Measurements from ENCODE around the gene LCAT. TPM values are rescaled to one million over a fixed set of nuclear protein-coding genes. Genes with fewer than 3 reads are reported as not detected.

The LCAT gene, protein sequence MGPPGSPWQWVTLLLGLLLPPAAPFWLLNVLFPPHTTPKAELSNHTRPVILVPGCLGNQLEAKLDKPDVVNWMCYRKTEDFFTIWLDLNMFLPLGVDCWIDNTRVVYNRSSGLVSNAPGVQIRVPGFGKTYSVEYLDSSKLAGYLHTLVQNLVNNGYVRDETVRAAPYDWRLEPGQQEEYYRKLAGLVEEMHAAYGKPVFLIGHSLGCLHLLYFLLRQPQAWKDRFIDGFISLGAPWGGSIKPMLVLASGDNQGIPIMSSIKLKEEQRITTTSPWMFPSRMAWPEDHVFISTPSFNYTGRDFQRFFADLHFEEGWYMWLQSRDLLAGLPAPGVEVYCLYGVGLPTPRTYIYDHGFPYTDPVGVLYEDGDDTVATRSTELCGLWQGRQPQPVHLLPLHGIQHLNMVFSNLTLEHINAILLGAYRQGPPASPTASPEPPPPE
- 1.3 and 2.6 TPM in 2 replicates for total RNA-seq

DNA sequence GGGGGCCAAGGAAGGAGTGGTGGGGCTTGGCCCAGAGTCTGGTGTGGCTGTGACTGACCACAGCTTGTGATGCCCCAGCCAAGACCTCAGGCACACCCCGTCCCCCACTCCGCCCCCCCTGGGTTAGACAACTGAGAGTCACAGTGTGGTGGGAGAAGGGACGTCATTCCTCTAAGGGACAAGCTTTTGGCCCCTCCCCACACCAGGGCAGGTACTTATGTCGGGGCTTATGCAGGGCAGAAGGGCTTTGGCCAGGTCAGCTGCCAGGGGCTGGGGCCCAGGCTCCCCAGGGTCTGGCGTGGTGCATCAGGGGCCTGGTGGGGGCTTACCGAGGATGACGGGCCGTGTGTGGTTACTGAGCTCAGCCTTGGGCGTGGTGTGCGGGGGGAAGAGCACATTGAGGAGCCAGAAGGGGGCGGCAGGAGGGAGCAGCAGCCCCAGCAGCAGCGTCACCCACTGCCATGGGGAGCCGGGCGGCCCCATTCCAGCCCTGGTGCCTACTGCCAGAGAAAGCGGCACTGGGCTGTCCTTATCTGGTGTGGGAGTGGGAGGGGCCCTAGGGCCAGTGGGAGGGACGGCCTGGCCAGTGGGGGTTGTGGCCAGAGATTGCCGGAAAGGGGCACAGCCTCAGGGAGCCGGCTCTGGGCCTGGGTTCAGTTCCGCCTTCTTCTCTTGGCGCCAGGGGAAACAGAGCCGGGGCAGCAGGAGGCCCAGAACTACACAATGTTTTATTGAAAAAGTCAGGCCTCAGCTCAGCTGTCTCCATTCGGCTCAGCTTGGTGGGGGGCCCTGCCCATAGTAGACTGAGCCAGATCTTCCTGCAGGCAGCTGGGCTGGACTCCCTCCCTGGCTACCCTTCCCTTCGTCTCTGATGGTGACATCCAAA is at the start of gene LCAT:
Gene LCAT, minus strand, starts transcription at position 502 of the 886 bp plus-strand sequence. Its CDS starts 19 bp downstream, at position 483.

DNA sequence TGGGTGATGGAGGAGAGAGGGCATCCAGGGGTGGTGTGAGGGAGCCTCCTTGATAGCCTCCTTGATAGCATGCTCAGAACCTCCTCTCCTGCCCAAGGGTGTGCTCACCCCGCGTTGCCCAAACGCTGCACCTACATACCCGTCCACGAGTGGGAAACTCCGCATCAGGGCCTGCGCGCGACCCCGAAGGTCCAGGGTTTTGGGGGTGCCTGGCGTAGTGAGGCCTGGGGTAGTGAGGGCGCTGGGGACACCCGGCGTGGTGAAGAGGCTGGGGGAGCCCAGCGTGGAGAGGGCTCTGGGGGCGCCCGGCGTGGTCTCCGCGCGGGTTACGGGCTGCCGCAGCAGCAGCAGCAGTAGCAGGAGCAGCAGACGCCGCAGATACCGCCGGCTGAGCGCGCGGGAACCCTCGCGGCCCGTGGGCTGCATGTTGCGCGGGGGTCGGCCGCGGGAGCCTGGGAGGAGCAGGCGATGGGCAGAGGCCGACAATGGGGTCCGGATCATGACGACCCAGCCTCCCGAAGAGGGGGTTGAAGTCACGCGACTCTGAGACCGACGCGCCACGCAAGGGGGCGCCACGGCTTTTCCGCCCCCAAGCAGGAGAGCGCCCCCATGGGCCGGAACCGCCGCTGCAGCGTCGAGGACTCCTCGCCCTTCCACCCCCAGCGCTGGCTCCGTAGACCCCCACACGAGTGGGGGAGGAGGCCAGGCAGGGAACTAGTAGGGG is 36.2 kb upstream of the LCAT start, which contains the start of gene DPEP3:
Gene DPEP3, minus strand, starts transcription at position 545 of the 724 bp plus-strand sequence. Its CDS starts 119 bp downstream, at position 426.

DNA sequence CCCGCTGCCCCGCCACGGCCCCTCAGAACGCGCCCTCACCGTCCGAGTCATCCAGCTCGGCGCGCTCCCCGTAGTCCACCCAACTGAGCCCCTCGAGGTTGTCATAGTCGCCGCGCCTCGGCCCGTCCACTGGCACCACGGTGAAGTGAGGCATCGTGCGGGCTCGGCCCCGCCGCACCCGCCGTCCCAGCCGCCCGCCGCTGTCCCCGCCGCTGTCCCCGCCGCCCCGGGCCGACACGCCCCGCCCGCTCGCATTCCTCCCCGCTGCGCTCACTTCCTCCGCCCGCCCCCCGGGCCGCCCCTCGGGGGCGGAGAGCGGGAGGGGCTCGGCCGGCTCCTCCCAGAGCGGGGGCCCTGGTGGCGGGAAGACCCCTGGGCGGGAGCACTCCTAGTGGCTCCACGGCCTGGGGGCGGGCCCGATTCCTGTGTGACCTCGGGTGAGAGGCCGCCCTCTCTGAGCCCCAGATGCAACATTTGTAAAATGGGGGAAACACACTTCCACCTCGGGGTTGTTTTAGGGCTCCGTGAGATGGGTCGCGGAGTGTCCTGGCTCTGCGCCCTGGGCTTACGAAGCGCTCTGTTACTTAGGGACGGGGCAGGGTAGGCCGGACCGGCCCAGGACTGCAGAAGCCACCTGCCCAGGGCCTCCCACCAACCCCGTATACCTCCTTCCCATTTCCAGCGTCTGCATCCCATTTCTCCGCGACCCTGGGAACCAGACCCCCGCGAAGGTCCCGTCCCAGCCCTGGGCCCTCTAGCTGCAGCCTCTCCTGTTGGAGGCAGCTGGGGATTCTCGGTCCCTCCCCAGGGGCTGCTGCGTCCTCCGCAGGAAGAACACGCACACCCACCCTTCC is 24.7 kb upstream of the LCAT start, which contains the start of gene SLC12A4:
Gene SLC12A4, minus strand, starts transcription at position 238 of the 854 bp plus-strand sequence. Its CDS starts 84 bp downstream, at position 154.

DNA sequence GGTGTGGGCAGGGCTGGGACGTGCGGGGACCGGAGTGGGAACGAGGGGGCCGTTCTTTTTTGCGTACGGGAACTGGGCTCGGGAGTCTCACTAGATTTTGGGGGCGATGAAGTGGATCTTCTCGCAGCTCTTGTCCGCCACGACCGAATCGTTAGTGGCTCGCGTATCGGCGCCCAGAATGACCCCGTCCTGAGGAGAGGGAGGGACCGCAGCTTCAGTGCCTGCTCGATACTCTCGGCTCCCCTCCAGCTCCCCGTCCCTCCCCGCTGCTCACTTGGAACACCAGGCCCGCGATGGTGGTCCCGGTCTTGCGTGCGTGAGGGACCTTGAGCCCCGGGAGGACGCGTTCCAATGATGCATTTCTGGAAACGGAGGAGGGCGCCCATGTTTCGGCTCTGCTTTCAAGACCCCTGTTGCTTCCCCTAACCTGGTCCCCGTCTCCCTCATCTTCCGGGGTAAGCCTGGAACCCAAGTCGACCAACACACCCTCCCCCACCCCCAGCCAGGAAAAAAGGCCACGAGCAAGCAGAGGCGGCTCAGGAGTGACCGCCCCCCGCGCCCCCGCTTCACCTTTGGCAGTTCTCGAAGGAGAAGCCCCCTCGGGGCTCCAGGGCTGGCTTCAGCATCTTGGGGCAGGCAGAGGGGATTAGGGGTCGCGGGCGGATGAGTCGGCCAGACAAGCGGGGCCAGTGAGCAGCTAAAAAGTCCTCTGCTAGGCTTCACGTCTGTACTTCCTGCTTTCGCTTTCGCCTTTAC is 7.6 kb downstream of the LCAT start, which contains the start of gene PSMB10:
Gene PSMB10, minus strand, starts transcription at position 727 of the 756 bp plus-strand sequence. Its CDS starts 101 bp downstream, at position 626.

DNA sequence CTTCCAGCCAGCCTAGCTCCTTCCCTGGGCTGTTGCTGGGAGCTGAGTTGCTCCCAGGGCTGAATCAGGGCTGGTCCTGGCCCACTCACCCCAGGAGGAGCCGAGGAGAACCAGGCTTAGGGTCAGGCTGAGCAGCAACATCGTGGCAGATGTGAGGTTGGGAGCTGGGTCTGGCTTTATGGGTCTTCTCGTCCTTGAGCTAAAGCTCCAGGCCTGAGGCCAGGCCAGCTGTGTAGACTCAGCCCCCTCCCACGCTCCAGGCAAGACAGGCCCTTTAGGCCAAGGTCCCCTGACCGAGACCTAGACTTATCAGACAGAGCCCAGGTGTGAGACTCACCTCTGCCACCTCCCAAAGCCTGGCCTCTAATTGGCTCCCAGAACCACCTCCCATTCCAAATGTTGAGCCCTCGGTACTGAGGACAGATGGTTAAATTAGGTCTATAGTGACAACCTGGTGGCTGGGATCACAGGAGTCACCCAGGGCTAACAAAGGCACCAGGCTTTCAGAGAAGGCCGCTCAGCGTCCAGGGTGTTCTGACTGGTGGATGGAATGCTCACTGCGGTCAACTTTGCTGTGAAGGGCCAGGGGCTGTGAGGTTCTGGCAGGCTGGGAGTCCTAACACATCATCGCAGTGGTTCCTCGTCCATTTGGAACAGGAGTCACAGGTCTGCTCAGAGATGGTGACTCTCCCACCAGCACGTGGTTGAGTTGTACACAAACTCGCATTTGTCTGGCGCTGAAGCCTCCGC is 12.0 kb downstream of the LCAT start, which contains the start of gene CTRL:
Gene CTRL, minus strand, starts transcription at position 151 of the 750 bp plus-strand sequence. Its CDS starts 10 bp downstream, at position 141.

DNA sequence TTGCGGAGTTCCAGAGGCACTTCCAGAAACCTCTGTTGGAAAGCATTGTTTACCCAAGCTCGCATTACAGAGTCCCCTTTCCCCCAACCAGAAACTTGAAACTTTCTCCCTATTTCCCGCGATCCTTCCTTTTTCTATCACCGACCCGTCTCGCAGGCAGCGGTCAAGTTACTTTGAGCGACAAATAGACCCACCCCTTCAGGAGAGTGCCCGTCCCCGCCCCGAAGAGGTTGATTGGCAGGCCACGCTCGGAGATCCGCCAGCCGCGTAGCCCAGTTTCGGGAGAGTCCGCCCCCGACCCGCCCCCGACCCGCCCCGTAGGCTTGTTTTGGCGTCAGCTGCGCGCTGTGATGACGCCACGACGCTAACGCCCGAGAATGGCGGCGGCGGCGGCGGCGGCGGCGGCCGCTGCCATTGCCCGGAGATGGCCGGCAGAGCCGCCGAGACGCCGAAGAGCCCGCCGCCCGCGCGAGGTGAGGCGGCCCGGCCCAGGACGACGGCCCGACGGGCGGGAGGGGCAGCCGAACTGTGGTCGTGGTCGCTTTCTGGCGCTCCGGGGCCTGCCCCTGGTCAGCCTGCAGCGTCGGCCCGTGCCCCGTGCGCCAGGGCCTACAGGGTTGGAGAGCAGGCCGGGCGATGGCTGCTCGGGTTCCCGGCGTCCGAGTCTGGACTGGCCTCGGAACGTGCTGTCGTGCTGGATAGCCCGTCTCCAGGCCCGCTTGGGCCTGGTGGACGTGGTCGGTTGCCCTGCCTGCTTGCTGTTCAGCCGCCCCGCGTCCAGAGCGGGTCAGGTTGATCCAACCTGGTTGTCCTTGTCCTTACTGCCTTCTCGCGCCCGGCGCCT is 50.8 kb downstream of the LCAT start, which contains the start of gene PSKH1:
Gene PSKH1, plus strand, starts transcription at position 356 of the 844 bp plus-strand sequence. CDS start 15,496 bp downstream, outside the sequence.

Other genes with a start within 250 kb of the LCAT start
- 29.9 and 47.0 TPM in 2 replicates for gene GFOD2, start 224.8 kb downstream of the LCAT start, total RNA-seq
- 3.6 TPM in 2 replicates for gene RANBP10, start 137.6 kb downstream of the LCAT start, total RNA-seq
- 0.32 TPM in 1 of 2 replicates, not detected in the other for gene TSNAXIP1, start 137.2 kb downstream of the LCAT start, total RNA-seq
- 38.7 and 72.5 TPM in 2 replicates for gene THAP11, start 101.8 kb downstream of the LCAT start, total RNA-seq
- gene NUTF2, start 97.2 kb downstream of the LCAT start, total RNA-seq: 67.0 and 256 TPM in 2 replicates
- gene CENPT, start 96.4 kb downstream of the LCAT start, total RNA-seq: 28.6 and 29.6 TPM in 2 replicates
- 39.8 and 50.3 TPM in 2 replicates for gene EDC4, start 71.1 kb downstream of the LCAT start, total RNA-seq
- gene NRN1L, start 59.2 kb downstream of the LCAT start, total RNA-seq: not detected in 2 replicates
- gene PSKH1, start 50.9 kb downstream of the LCAT start, total RNA-seq: 10.7 and 19.1 TPM in 2 replicates
- 0.32 and 0.61 TPM in 2 replicates for gene CTRL, start 12.3 kb downstream of the LCAT start, total RNA-seq
- 60.4 and 85.9 TPM in 2 replicates for gene PSMB10, start 7.3 kb downstream of the LCAT start, total RNA-seq
- 36.4 and 40.0 TPM in 2 replicates for gene SLC12A4, start 24.5 kb upstream of the LCAT start, total RNA-seq
- not detected in 2 replicates for gene DPEP3, start 36.4 kb upstream of the LCAT start, total RNA-seq
- gene DPEP2, start 55.4 kb upstream of the LCAT start, total RNA-seq: 1.1 TPM in 1 of 2 replicates, not detected in the other
- not detected in 2 replicates for gene DPEP2NB, start 71.8 kb upstream of the LCAT start, total RNA-seq
- 14.4 and 20.5 TPM in 2 replicates for gene DDX28, start 79.1 kb upstream of the LCAT start, total RNA-seq
- 23.4 and 27.5 TPM in 2 replicates for gene DUS2, start 79.2 kb upstream of the LCAT start, total RNA-seq
- gene NFATC3, start 141.2 kb upstream of the LCAT start, total RNA-seq: 7.8 and 10.3 TPM in 2 replicates